ENCODE measurements around the gene VAPB. TPM values are rescaled to one million over a fixed set of nuclear protein-coding genes. Genes with fewer than 3 reads are reported as not detected.

Gene VAPB
- total RNA-seq, 4 donors from 2014 or later = 20.4 to 28.0 (median 23.6) TPM

GRCh38 chr20:58486207-58486606 lies 97.2 kb downstream of the VAPB start:
- TF ChIP-seq POLR2A (IDR thresholded peaks at IDR 0.05) (no peak), EP300 (IDR thresholded peaks at IDR 0.05) (no peak), CTCF (IDR thresholded peaks at IDR 0.05) (no peak)
- WGBS, 2 donors = 41 to 42% methylated on average over 1 of the region's 1 CpG

GRCh38 chr20:58492074-58492718 lies 103.2 kb downstream of the VAPB start:
- no peak for DNase-seq (ENCODE audit: low spot score in 2 of 2)
- Histone ChIP-seq H3K4me3 (no peak overlapping the region), H3K27ac (no peak overlapping the region), H3K9me3 (peaks cover 0 to 15% (median 0%) of the 10 kb centered on the region in 4 donors), H3K27me3 (no peaks in the 10 kb centered on the region), H3K36me3 (no peaks in the 10 kb centered on the region), H3K4me1 (no peaks in the 10 kb centered on the region)
- TF ChIP-seq POLR2A (IDR thresholded peaks at IDR 0.05) (no peak), CTCF (IDR thresholded peaks at IDR 0.05) (no peak), EP300 (IDR thresholded peaks at IDR 0.05) (no peak)
- WGBS, 2 donors = 81 to 82% methylated on average over 7 of the region's 7 CpGs

More at GRCh38 chr20:58486207-58486606, 97.2 kb downstream of the VAPB start:
- no peaks in the 10 kb centered on the region for H3K27me3 ChIP-seq
- H3K4me1 ChIP-seq = peaks cover 0 to 5% (median 0%) of the 10 kb centered on the region in 4 donors
- DNase-seq (ENCODE audit: low spot score in 2 of 2) = no peak
- peaks cover 0 to 45% (median 5%) of the 10 kb centered on the region in 4 donors for H3K9me3 ChIP-seq
- no peak overlapping the region for H3K4me3 ChIP-seq
- H3K27ac ChIP-seq = no peak overlapping the region
- no peaks in the 10 kb centered on the region for H3K36me3 ChIP-seq

GRCh38 chr20:58492795-58493524 lies 103.9 kb downstream of the VAPB start:
- Histone ChIP-seq H3K36me3 (no peaks in the 10 kb centered on the region), H3K27me3 (no peaks in the 10 kb centered on the region), H3K4me1 (no peaks in the 10 kb centered on the region), H3K9me3 (peaks cover 0 to 10% (median 0%) of the 10 kb centered on the region in 4 donors), H3K27ac (no peak overlapping the region), H3K4me3 (no peak overlapping the region)
- TF ChIP-seq EP300 (IDR thresholded peaks at IDR 0.05) = no peak
- no peak for TF ChIP-seq POLR2A (IDR thresholded peaks at IDR 0.05)
- no peak for TF ChIP-seq CTCF (IDR thresholded peaks at IDR 0.05)
- no peak for DNase-seq (ENCODE audit: low spot score in 2 of 2)
- WGBS, 2 donors = 75 to 86% methylated on average over 4 of the region's 4 CpGs

- Histone ChIP-seq H3K27ac (no peak overlapping the region), H3K36me3 (no peaks in the 10 kb centered on the region), H3K27me3 (no peaks in the 10 kb centered on the region), H3K4me3 (no peak overlapping the region), H3K4me1 (no peaks in the 10 kb centered on the region), H3K9me3 (no peaks in the 10 kb centered on the region)
- WGBS, 2 donors = 86 to 88% methylated on average over 11 to 13 of the region's 13 CpGs
- no peak for DNase-seq (ENCODE audit: low spot score in 2 of 2)
- TF ChIP-seq CTCF (IDR thresholded peaks at IDR 0.05) = no peak
- no peak for TF ChIP-seq EP300 (IDR thresholded peaks at IDR 0.05)
- TF ChIP-seq POLR2A (IDR thresholded peaks at IDR 0.05) = no peak
These were observed 106.0 kb downstream of the VAPB start for GRCh38 chr20:58494923-58495622.
